GM19324 (cell line): ENCODE results near the gene KRTAP12-3.
"Not testable (repeated sequence)": the region's sequence is repeated elsewhere in the genome, so short reads cannot be mapped to it uniquely, and the experiment has no call there.

ENCODE experiments used
- ATAC-seq: cut with Tn5 transposase; IDR thresholded peaks from one replicate; pipeline ENCODE4 v1.9.1; 2021; ENCODE audit warnings: mild to moderate bottlenecking, moderate library complexity; ENCODE audit not compliant: unreplicated experiment, low FRiP score

KRTAP12-3 gene, protein sequence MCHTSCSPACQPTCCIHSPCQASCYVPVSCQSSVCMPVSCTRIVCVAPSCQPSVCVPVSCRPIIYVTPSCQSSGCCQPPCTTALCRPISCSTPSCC

DNA sequence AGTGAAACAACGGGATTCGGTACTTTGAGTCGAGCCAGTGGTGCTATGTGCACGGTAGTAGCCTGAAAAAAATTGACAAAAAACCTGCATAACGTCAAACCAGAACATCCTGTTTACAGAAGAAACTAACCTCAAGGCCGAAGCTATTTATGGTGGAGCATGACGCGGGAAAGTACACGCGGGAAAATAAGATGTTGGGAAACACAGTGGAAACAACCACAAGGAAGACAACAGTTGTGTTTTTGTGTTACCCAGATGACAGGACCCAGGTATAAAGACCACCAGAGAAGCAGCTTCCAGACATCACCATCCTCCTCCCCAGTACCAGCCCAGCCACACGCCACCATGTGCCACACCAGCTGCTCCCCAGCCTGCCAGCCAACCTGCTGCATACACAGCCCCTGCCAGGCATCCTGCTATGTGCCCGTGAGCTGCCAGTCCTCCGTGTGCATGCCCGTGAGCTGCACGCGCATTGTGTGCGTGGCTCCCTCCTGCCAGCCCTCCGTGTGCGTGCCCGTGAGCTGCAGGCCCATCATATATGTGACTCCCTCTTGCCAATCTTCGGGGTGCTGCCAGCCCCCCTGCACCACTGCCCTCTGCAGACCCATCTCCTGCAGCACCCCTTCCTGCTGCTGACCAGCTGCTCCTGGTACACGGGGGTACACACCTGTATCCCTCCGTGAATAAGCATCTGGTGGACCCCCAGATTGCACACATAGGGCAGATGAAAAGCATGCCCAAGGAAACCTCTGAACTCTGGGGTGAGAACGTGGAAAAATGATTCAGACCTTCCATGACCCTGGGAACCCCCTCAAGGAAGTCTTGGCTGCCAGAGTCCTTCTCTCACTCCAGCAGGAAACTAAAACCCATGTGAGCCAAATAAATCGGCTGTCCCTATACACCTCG, at the start of gene KRTAP12-3:
Gene KRTAP12-3 (plus strand): TSS at position 298 of the 906 bp plus-strand sequence. CDS start 48 bp downstream, at position 346.
- ATAC-seq = no peak

DNA sequence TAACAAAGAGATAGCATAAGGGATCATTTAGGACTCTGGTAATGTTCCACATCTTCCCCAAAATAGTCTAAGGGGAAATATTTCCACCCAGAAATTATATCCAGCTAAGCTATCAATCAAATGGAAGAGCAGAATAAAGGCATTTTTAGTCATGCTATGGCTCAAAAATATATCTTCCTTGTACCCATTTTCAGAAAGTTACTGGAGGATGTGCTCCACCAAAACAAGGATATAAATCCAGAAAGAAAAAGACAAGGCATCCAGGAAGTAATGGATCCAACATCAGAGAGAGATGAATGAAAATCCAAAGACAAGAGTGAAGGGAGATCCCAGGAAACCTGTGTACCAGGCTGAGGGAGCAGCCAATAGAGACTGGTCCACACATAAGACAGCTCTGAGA, 48.5 kb upstream of the KRTAP12-3 start:
- ATAC-seq = no peak

DNA sequence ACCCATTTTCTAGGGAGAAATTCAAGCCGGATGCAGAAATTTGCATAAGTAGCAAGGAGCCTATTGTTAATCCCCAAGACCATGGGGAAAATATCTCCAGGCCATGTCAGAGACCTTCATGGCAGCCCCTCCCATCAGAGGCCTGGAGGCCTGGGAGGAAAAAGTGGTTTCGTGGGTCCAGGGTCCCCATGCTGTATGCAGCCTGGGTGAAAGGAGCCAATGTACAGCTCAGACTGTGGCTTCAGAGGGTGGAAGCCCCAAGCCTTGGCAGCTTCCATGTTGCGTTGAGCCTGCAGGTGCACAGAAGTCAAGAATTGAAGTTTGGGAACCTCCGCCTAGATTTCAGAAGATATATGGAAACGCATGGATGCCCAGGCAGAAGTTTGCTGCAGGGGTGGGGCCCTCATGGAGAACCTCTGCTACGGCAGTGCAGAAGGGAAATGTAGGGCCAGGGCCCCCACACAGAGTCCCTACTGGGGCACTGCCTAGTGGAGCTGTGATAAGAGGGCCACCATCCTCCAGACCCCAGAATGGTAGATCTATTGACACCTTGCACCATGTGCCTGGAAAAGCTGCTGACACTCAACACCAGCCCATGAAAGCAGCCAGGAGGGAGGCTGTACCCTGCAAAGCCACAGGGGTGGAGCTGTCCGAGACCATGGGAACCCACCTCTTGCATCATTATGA, 47.4 kb upstream of the KRTAP12-3 start:
- not testable (repeated sequence) for ATAC-seq

DNA sequence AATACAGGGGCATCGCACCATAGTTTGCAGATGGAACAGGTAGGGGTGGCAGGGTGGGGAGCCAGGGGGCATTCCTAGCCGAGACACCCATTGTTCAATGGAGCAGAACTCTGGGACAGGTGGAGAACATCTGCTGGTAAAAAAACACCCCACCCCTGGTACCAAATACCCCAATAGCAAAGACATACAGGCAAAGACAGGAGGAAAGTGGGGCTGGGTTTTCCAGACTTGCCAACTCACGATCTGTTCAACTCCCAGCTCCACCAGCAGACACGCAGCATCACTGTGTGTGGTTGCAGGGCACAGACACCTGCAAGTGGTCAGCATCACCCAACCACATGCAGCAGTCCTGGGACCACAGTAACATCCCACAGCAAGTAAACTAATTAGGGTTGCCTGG, 46.2 kb upstream of the KRTAP12-3 start:
- ATAC-seq = no peak

DNA sequence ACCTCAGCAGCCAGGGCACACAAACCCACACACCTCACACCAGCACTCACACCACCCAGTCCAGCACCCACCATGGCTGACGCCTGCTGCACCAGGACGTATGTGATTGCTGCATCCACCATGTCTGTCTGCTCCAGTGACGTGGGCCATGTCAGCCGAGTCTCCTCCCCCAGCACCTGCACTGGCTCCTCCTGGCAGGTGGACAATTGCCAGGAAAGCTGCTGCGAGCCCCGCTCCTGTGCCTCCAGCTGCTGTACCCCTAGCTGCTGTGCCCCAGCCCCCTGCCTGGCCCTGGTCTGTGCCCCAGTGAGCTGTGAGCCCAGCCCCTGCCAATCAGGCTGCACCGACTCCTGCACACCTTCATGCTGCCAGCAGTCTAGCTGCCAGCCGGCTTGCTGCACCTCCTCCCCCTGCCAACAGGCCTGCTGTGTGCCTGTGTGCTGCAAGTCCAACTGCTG, 45.7 kb upstream of the KRTAP12-3 start, which contains the start of gene KRTAP10-8:
Gene KRTAP10-8 (plus strand): TSS at position 51 of the 458 bp plus-strand sequence. CDS start 22 bp downstream, at position 73.
- ATAC-seq = no peak

DNA sequence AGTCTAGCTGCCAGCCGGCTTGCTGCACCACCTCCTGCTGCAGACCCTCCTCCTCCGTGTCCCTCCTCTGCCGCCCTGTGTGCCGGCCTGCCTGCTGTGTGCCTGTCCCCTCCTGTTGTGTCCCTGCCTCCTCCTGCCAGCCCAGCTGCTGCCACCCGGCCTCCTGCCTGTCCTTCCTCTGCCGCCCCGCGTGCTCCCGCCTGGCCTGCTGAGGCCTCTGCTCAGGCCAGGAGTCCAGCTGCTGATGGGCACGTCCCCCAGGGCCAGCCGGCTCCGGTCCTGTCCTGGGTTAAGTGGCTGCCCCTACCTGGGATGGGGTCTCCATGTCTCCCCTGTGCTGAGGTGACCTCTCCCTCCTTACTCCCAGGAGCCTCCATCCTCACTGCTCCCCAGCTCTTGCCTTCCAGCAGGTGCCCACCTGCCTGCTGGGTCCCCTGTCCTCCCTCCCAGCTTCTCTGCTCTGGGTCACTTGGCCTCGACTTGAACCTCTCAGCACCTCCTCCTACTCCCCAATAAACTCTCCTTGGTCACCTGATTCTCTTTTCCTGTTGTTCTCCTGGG, 45.0 kb upstream of the KRTAP12-3 start:
- ATAC-seq = no peak

DNA sequence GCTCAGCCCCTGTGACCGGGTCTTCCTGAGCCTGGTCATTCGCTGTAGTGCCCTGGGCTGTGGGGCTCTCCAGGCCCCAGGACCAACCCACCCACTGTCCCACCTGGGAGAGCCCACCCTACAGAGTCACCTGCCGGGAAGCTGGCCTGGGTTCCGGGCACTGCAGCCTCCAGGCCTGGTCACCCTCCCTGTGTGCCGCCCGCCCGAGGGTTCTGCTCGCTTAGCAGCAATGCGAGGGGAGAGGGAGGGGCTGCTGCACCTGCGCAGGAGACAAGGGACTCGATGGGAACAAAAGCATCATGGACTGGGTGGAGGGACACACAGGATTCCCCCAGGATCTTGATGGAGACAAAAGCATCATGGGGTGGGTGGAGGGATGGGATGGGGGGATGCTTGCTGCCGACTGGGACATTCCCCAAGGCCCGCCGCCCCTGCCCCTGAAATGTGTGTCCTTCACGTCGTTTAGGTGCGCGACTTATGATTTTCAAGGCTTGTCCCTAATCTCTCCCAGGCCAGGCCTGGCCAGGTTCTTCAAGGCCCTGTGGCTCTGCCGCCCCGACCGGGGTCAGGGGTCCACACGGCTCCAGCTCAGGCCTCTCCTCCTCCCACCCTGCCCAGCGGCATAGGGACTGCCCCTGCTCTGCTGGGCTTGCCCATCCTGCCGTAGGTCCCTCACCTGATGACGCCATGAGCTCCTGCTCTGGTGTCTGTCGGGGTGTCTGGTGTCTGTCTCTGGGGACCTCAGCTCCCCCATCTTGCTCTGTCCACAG, 44.2 kb upstream of the KRTAP12-3 start:
- no peak for ATAC-seq

DNA sequence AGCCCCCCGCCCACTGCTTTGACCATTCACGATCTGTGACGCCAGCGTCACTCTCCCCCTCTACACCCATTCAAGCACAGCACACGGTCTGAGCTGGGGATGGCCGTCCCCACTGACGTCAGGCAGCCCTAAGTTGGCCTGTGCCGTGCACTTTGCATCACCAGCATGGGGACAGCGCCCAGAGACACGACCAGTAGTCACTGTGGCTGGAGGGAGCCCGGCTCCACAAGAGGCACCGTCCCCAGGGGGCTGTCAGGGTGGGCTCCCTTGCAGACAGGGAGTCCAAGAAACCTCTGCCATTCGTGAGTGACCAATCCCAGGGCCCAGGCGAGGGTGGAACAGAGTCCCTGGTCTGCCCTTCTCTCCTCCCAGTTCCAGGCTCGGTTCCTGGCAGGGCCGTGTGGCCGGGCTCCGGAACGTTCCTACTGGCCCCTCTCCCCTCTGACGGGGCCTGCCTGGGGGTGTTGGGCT, 43.5 kb upstream of the KRTAP12-3 start:
- ATAC-seq = no peak

DNA sequence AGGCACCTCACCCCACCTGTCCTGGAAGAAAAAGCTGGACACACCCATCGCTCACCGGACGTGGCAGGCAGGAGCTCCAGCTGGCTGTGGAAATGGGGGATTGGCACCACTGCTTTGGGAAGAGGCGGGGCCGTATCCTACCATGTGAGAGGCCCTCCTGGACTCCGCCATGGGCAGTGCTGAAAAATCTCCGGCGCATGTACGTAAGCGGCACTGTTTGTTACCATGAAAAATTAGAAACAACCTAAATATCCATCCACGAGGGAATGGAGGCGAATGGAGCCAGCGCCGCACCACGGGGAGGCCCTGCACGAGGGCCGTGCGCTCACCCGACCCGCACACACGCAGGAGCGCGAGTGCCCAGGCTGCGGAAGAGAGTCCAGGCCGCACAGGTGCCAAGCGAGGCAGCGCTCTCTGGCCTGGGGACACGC, 42.8 kb upstream of the KRTAP12-3 start:
- no peak for ATAC-seq

DNA sequence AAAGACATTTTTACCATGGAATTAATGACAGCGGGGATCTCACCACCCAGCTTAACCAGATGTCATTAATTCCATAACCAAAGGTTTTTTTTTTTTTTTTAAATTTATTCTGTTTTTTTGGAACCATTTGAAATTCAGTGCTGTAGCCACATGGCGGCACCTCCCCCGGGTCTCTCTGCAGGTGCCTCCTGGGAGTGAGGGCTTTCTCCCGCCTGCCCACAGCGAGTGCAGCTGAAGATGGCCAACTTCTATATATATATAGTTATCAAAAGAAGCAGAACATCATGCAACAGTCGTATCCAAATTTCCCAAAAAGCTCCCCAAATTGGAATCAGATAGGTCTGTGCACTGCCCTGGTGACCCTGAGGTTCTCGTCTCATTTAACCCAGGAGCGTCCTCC, 42.3 kb upstream of the KRTAP12-3 start:
- ATAC-seq = no peak

DNA sequence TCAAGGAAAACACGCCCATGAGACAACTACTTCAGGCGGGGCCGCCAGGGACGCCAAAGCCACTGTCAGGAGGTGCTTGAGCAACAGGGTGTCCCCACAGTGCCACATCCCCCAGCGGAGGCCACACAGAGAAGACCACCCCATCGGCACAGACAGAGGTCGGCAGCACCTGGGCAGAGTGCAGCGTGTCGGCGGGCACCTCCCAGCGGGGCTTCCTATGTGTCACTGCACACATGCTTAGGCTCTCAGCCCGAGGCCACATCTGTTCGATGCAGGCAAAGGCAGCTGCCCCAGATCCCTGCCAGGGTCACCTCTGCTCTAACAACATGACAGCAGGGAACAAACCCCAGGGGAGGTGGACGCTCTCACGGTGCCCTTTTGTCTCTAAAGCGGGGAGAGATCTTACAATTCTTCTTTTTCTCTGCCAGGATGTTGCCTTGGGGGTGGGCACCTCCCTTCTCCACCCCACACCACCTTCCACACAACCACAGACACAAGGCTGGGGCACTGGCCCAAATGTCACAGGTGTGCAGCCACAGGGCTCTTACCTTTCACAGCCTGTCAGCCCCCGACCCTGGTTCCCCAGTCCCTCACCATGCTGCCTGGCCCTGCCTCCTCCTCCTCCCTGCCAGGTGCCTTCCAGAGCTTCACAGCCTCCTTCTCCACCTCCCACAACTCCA, 41.7 kb upstream of the KRTAP12-3 start:
- no peak for ATAC-seq

DNA sequence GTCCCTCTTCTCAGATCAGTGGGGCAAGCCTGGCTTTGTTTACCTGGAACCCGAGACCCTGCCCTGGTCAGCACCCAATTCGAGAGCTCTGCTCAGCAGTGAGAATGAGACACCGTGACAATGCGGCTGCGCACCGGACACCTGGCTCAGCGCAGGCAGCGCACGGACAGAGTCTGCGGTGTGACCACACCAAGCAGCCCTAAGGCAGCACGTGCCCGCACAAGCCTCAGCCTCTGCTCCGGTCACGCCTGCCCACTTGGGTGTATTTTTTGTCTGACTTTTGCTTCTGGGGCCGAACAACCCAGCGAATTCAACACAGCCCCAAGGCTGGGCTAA, 41.2 kb upstream of the KRTAP12-3 start:
- no peak for ATAC-seq

DNA sequence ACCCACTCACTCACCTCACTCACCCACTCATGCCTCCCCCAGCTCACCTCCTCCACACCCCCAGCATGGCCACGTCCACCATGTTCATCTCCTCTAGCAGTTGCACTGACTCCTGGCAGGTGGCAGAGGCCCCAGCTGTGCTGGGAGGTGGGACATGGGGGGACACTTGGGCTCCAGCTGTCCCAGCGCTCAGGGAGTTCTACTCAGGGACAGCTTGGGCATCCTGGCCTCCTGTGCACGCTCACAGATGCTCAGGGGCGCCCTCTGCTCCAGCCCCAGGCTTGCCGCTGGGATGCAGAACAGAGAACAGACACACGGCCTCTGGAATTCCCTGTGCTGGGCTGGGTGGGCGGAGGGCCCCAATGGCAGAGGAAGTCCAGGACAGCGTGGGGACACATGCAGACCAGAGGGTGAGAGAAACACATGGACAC, 40.6 kb upstream of the KRTAP12-3 start:
- ATAC-seq = no peak

DNA sequence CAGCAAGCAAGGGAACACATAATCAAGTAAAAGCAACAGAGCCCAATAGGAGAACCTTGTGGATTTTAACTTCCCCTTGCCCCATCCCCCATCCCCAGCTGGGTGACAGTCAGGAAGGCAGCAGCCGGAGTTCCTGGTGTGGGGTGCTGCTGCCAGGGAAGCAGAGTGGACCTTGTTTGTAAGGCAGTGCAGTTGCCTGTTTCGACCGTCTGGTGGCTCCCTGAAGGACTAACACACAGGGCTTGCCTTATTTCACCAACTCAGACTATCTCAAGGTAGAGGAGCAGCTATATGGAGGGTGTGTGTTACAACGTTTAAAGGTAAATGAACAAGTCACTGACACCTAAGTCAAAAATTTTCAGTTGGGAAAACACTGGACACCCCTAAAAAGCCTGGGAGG, 39.2 kb upstream of the KRTAP12-3 start:
- ATAC-seq = no peak

DNA sequence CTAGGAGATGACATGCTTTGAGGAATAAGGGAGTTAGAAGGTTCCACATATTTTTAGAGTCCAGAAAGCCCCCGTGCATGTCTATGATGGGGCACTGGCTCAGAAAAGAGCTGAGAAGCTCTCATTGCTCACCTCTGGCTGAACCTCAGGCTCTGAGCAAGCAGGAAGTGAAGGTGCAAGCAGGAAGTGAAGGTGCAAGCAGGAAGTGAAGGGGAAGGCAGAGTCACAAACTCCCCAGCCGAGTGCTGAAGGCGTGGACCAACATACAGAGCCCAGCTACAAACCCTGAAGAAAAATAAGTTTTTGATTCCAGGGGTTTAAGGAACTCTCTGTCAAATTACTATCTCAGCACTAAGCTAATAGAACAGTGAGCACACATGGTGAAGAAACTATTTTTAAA, 38.8 kb upstream of the KRTAP12-3 start:
- ATAC-seq = no peak

DNA sequence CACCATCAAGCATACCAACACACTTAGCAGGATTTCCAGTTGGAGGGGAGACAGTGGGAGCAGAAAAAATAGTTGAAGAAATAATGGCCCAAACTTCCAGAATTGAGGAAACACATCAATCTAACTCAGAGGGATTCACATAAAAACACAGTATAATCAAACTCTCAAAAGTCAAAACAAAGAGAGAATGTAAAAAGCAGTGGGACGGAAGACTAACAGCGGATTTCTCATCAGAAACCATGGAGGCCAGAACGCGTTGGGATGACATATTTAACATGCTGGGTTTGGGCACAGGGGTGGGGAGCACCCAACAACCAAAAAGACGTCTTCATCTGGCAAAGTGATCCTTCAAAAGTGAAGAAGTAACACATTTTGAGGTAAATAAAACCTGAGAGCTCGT, 37.8 kb upstream of the KRTAP12-3 start:
- no peak for ATAC-seq

DNA sequence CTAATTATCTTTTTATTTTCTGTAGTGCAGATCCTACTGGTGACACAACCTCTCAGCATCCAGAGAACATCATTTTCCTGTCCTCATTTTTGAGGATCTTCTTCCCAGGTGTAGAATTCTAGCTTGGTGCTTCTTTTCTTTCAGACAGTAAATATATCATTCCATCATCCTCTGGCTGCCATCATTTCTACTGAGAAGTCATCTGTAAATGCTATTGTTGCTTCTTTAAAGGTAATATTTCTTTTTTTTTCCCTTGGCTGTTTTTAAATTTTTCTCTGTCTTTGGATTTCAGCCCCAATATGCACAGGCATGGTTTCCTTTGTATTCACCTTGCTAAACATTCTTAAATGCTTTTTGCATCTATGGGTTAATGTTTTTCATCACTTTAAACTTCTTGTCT, 34.2 kb upstream of the KRTAP12-3 start:
- ATAC-seq = no peak

DNA sequence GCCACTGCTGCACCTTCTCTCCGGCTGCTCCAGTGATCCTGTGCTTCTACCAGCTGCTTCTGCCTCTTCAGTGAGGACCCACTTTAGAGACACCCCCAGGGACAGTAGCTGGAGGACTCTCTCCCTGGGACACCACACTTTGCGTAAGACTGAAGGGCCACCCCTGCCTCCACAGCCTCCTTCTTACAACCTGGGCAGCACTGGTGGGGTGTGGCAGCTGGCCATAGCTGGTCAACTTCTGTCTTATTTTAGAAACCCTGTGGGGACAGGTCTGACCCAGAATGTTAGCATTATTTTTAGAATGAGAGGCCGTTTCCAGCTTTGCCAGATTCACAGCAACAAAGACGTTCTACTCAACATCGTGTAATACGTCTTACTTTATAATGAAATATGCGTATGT, 32.0 kb upstream of the KRTAP12-3 start:
- no peak for ATAC-seq

DNA sequence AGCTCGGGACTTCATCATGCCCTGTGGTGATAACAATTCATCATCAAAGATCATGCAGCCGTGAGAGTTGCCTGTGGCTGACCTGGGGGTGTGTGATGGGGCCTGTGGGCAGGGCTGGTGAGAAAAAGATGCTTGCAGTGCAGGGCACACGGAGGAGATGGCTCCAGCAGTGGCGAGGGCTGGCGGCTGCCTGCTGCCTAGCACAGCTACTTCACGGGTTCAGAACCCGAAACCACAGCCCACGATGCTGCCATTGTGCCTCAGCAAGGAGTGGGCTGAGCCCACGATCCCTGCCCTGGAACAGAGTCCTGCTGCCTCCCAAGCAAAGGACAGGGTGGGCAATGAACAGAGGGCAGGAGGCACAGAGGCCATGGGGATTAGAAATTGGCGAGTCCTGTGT, 31.5 kb upstream of the KRTAP12-3 start:
- ATAC-seq = no peak
